GM06990 (cell line): ENCODE results near the gene TRIP4.

ENCODE experiments used
- DNase-seq: peaks from one replicate; pipeline ENCODE4 v3.0.0-alpha.2; 2011; ENCODE audit not compliant: insufficient read length; ENCODE audit errors: extremely low read depth
- H3K27me3 ChIP-seq: replicated peaks from 2 replicates; pipeline ENCODE4 v1.6.0; 2011; ENCODE audit warnings: low read length; ENCODE audit not compliant: control insufficient read depth, insufficient read depth
- H3K36me3 ChIP-seq: 2 replicates; pipeline ENCODE4 v1.5.1; 2011; ENCODE audit warnings: low read length; ENCODE audit not compliant: control insufficient read depth, insufficient read depth
- H3K4me3 ChIP-seq: replicated peaks from 2 replicates; pipeline ENCODE4 v1.5.1; 2011; ENCODE audit warnings: low read depth, mild to moderate bottlenecking, control low read depth, low read length
- CTCF ChIP-seq: IDR thresholded peaks from 2 replicates; pipeline ENCODE4 v1.5.1; 2011; ENCODE audit warnings: low read length, control low read depth, mild to moderate bottlenecking, inconsistent platforms; ENCODE audit not compliant: insufficient read depth, poor library complexity, severe bottlenecking

TRIP4 gene

GRCh38 chr15:64466408-64467141 is 78.9 kb downstream of the TRIP4 start:
- H3K36me3 ChIP-seq, result no peaks in the 10 kb centered on the region; the same call in 1 of the 2 replicates
- H3K27me3 ChIP-seq, result no peaks in the 10 kb centered on the region
- TF ChIP-seq CTCF, result no peak

GRCh38 chr15:64472161-64472560 is 84.5 kb downstream of the TRIP4 start:
- Histone ChIP-seq H3K4me3 (no peak overlapping the region), H3K36me3 (no peaks in the 10 kb centered on the region; the same call in 1 of the 2 replicates), H3K27me3 (no peaks in the 10 kb centered on the region)
- DNase-seq, result no peak
- no peak for TF ChIP-seq CTCF

More at GRCh38 chr15:64466408-64467141, 78.9 kb downstream of the TRIP4 start:
- DNase-seq, result no peak
- H3K4me3 ChIP-seq, result no peak overlapping the region

- DNase-seq, result no peak
- no peak for TF ChIP-seq CTCF
- H3K4me3 ChIP-seq, result no peak overlapping the region
- H3K36me3 ChIP-seq, result no peaks in the 10 kb centered on the region; the same call in 1 of the 2 replicates
- no peaks in the 10 kb centered on the region for H3K27me3 ChIP-seq
These were observed 87.2 kb downstream of the TRIP4 start for GRCh38 chr15:64474846-64475245.

GRCh38 chr15:64476550-64476949 is 88.9 kb downstream of the TRIP4 start:
- TF ChIP-seq CTCF, result no peak
- DNase-seq, result no peak
- Histone ChIP-seq H3K4me3 (no peak overlapping the region), H3K27me3 (no peaks in the 10 kb centered on the region), H3K36me3 (no peaks in the 10 kb centered on the region; the same call in 1 of the 2 replicates)

- Histone ChIP-seq H3K36me3 (no peaks in the 10 kb centered on the region; the same call in 1 of the 2 replicates), H3K27me3 (no peaks in the 10 kb centered on the region), H3K4me3 (no peak overlapping the region)
- no peak for DNase-seq
- TF ChIP-seq CTCF, result no peak
These were observed 91.2 kb downstream of the TRIP4 start for GRCh38 chr15:64478863-64479262.
